ENCODE data around the gene SSBP1. TPM values are rescaled to one million over a fixed set of nuclear protein-coding genes. Genes with fewer than 3 reads are reported as not detected.
"Not testable (repeated sequence)": the region's sequence is repeated elsewhere in the genome, so short reads cannot be mapped to it uniquely, and the experiment has no call there.

The SSBP1 gene
- total RNA-seq, 4 donors from 2014 or later, result 125 to 138 (median 131) TPM

- H3K9me3 ChIP-seq, result no peaks in the 10 kb centered on the region
- peaks cover 4 to 37% (median 16%) of the 10 kb centered on the region in 3 donors for H3K4me1 ChIP-seq
- H3K4me3 ChIP-seq, result peak overlapping the region; percentile 74 to 76
- H3K27me3 ChIP-seq, result no peaks in the 10 kb centered on the region
- no peak for TF ChIP-seq POLR2A (IDR thresholded peaks at IDR 0.05)
- no peak for TF ChIP-seq CTCF (IDR thresholded peaks at IDR 0.05)
- TF ChIP-seq EP300 (IDR thresholded peaks at IDR 0.05), result no peak
- peaks cover 7 to 49% of the 10 kb centered on the region in 2 donors for H3K36me3 ChIP-seq
- no peak for ATAC-seq
- 47 to 67% methylated on average over 3 of the region's 3 CpGs for WGBS, 2 donors (ENCODE audit: low coverage in 1 of 2)
- peak overlapping the region in 1 of 4 donors; percentile 86 for H3K27ac ChIP-seq
Observed at GRCh38 chr7:141739250-141739649, 1.1 kb downstream of the SSBP1 start.

GRCh38 chr7:141742229-141742628 lies 4.1 kb downstream of the SSBP1 start:
- Histone ChIP-seq H3K9me3 (no peaks in the 10 kb centered on the region), H3K36me3 (peaks cover 8 to 78% of the 10 kb centered on the region in 2 donors), H3K27me3 (no peaks in the 10 kb centered on the region), H3K4me1 (peaks cover 4 to 33% (median 13%) of the 10 kb centered on the region in 3 donors), H3K4me3 (no peak overlapping the region), H3K27ac (no peak overlapping the region)
- 100% methylated on average over 1 of the region's 1 CpG for WGBS, 2 donors (ENCODE audit: low coverage in 1 of 2)
- TF ChIP-seq CTCF (IDR thresholded peaks at IDR 0.05) (no peak), POLR2AphosphoS5 (IDR thresholded peaks at IDR 0.05) (no peak), POLR2A (IDR thresholded peaks at IDR 0.05) (no peak), EP300 (IDR thresholded peaks at IDR 0.05) (no peak)
- ATAC-seq, result no peak

- H3K4me1 ChIP-seq, result peaks cover 4 to 22% (median 6%) of the 10 kb centered on the region in 3 donors
- H3K36me3 ChIP-seq, result peaks cover 8 to 97% of the 10 kb centered on the region in 2 donors
- no peaks in the 10 kb centered on the region for H3K9me3 ChIP-seq
- no peak overlapping the region for H3K4me3 ChIP-seq
- TF ChIP-seq POLR2AphosphoS5 (IDR thresholded peaks at IDR 0.05), result no peak
- no peak for TF ChIP-seq CTCF (IDR thresholded peaks at IDR 0.05)
- no peak for TF ChIP-seq EP300 (IDR thresholded peaks at IDR 0.05)
- TF ChIP-seq POLR2A (IDR thresholded peaks at IDR 0.05), result no peak
- H3K27ac ChIP-seq, result no peak overlapping the region
- WGBS, 2 donors (ENCODE audit: low coverage in 1 of 2), result 62 to 94% methylated on average over 2 of the region's 2 CpGs
- no peaks in the 10 kb centered on the region for H3K27me3 ChIP-seq
- no peak for ATAC-seq
Observed at GRCh38 chr7:141744131-141744530, 6.0 kb downstream of the SSBP1 start.

- H3K27ac ChIP-seq, result no peak overlapping the region
- 83 to 95% methylated on average over 2 of the region's 2 CpGs for WGBS, 2 donors (ENCODE audit: low coverage in 1 of 2)
- ATAC-seq, result no peak
- H3K4me1 ChIP-seq, result no peaks in the 10 kb centered on the region
- peaks cover 20 to 100% of the 10 kb centered on the region in 2 donors for H3K36me3 ChIP-seq
- H3K4me3 ChIP-seq, result no peak overlapping the region
- TF ChIP-seq CTCF (IDR thresholded peaks at IDR 0.05) (no peak), POLR2A (IDR thresholded peaks at IDR 0.05) (no peak), EP300 (IDR thresholded peaks at IDR 0.05) (no peak), POLR2AphosphoS5 (IDR thresholded peaks at IDR 0.05) (no peak)
- no peaks in the 10 kb centered on the region for H3K27me3 ChIP-seq
- peaks cover 0 to 29% (median 0%) of the 10 kb centered on the region in 3 donors for H3K9me3 ChIP-seq
Observed at GRCh38 chr7:141748396-141748795, 10.2 kb downstream of the SSBP1 start.

- H3K4me3 ChIP-seq, H3K4me1 ChIP-seq, H3K27ac ChIP-seq, H3K27me3 ChIP-seq, ATAC-seq: not testable (repeated sequence)
- Histone ChIP-seq H3K9me3 (peaks cover 0 to 29% (median 0%) of the 10 kb centered on the region in 3 donors), H3K36me3 (peaks cover 12 to 98% of the 10 kb centered on the region in 2 donors)
- WGBS, 2 donors (ENCODE audit: low coverage in 1 of 2), result 96 to 97% methylated on average over 4 to 10 of the region's 10 CpGs
Observed at GRCh38 chr7:141751904-141752303, 13.7 kb downstream of the SSBP1 start.
